Neuron (in vitro differentiated cells): Measurements from ENCODE around the gene CD59.
"Not testable (repeated sequence)": the region's sequence is repeated elsewhere in the genome, so short reads cannot be mapped to it uniquely, and the experiment has no call there.

ENCODE experiments used
- H2AFZ ChIP-seq: one replicate; pipeline ENCODE4 v1.6.1; 2013; ENCODE audit warnings: low read depth, mild to moderate bottlenecking, inconsistent platforms, low read length, moderate library complexity
- H3K27me3 ChIP-seq: one replicate; pipeline ENCODE4 v1.6.1; 2013; ENCODE audit warnings: low read length; ENCODE audit not compliant: insufficient read depth
- H3K36me3 ChIP-seq: one replicate; pipeline ENCODE4 v1.6.1; 2013; ENCODE audit warnings: low read length; ENCODE audit not compliant: insufficient read depth
- H3K4me1 ChIP-seq: one replicate; pipeline ENCODE4 v1.6.1; 2013; ENCODE audit warnings: low read length; ENCODE audit not compliant: insufficient read depth
- H3K4me3 ChIP-seq: 2 replicates; pipeline ENCODE4 v1.5.1; 2013; ENCODE audit warnings: mild to moderate bottlenecking, low read length, moderate library complexity
- H3K9me3 ChIP-seq: one replicate; pipeline ENCODE4 v1.6.1; 2013; ENCODE audit warnings: low read length

The CD59 gene

DNA sequence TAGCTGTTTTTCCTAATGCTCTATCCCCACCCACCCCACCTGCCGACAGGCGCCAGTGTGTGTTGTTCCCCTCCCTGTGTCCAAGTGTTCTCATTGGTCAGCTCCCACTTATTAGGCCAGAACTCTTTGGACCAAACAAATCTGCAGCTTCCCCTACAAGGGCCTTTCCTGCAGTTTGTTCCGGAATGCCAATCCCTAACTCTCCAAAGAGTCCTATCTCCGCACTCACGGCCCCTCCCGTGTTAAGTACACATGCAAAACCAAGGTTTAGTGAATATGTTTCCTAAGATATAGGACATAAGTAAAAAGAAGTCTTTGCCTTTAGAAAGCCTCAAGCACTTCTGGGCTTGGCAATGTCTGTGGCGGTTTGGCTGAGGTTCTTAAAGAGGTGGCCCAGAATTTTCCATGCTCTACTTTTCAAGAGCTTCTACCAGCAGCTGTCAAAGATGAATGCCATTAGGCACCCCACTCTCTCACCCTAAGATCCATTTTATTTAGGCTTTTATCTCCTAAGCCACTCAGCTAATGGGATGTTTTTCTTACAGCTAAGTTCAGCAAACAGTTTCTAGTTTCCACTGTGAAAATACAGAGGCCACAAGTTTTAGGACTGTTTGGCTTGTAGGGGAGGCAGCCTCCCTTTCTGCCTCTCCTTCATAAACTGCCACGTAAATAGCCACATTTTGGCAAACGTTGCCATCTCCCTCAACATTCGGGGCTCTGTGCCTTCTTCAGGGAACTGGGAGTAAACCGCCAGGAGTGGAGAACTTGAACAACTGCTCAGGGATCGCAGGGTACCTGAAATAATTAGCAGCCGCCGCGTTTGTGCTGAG, 1.6 kb downstream of the CD59 start:
- peak overlapping the region; percentile 64 for H2AFZ ChIP-seq
- H3K4me3 ChIP-seq, result peak overlapping the region; percentile 93
- no peaks in the 10 kb centered on the region for H3K27me3 ChIP-seq
- peaks cover 13% of the 10 kb centered on the region for H3K36me3 ChIP-seq
- H3K9me3 ChIP-seq, result no peaks in the 10 kb centered on the region
- peaks cover 10% of the 10 kb centered on the region for H3K4me1 ChIP-seq

DNA sequence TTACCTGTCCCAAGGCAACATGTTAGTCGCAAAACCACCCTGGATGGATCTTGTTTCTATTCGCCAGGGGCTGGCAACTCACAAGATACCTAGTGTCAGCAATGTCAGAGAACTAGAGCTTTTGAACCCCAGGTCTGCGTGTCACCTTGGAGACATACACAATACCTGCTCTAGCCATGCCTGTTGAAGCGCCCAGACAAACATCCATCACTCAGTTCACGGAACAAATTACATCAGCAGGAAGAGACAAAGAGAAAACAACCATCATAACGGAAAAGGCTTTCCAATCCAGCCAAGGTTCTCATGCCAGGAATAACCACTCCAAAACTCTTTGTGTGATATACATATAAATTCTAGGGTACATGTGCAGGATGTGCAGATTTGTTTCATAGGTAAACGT, 2.2 kb downstream of the CD59 start:
- H3K4me1 ChIP-seq, result peaks cover 10% of the 10 kb centered on the region
- H2AFZ ChIP-seq, result no peak overlapping the region
- no peaks in the 10 kb centered on the region for H3K9me3 ChIP-seq
- H3K27me3 ChIP-seq, result no peaks in the 10 kb centered on the region
- no peak overlapping the region for H3K4me3 ChIP-seq
- peaks cover 13% of the 10 kb centered on the region for H3K36me3 ChIP-seq

DNA sequence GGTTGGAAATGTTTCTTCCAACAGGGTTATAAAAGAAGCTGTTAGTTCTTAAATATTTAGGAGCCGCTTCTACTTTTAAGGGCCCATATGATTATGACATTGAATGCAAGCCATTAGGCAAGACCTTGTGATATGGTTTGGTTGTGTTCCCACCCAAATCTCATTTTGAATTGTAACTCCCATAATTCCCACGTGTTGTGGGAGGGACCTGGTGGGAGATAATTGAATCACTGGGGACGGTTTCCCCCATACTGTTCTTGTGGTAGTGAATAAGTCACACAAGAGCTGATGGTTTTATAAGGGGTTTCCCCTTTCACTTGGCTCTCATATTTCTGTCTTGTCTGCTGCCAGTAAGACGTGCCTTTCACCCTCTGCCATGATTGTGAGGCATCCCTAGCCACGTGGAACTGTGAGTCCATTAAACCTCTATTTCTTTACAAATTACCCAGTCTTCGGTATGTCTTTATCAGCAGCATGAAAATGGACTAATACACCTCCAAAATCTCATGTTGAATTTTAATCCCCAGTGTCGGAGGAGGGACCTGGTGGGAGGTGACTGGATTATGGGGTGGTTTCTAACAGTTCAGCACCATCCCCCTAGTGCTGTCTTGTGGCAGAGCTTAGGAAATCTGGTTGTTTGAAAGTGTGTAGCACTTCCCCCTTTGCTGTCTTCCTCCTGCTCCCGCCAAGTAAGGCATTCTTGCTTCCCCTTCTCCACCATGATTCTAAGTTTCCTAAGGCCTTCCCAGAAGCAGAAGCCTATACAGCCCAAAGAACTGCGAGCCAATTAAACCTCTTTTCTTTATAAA, 4.3 kb downstream of the CD59 start:
- H3K9me3 ChIP-seq, result no peaks in the 10 kb centered on the region
- H3K36me3 ChIP-seq, result peaks cover 13% of the 10 kb centered on the region
- no peaks in the 10 kb centered on the region for H3K27me3 ChIP-seq
- no peak overlapping the region for H3K4me3 ChIP-seq
- peaks cover 9% of the 10 kb centered on the region for H3K4me1 ChIP-seq
- H2AFZ ChIP-seq, result no peak overlapping the region

DNA sequence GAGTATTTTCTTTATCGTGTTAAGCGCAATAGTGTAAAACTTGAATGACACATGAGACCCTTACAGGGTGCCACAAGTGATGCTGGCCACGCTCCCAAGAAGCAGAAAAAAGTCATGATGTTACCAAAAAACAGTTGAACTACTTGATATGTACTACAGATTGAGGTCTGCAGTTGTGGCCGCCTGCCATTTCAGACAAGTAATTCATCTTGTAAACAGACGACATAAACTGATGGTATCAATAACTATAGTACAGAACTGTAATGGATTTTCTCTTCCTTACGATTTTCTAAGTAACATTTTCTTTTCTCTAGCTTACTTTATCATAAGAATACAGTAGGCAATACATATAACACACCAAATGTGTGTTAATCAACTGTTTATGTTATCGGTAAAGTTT, 5.5 kb downstream of the CD59 start:
- H3K9me3 ChIP-seq, result no peaks in the 10 kb centered on the region

DNA sequence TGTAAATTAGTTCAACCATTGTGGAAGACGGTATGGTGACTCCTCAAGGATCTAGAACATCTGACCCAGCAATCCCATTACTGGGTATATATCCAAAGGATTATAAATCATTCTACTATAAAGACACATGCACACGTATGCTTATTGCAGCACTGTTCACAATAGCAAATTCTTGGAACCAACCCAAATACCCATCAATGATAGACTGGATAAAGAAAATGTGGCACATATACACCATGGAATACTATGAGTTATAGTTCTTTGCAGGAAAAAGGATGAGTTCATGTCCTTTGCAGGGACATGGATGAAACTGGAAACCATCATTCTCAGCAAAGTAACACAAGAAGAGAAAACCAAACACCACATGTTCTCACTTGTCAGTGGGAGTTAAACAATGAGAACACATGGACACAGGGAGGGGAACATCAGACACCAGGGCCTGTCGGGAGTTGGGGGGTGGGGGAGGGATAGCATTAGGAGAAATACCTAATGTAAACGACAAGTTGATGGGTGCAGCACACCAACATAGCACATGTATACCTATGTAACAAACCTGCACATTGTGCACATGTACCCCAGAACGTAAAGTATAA, 7.1 kb downstream of the CD59 start:
- H3K4me1 ChIP-seq, H3K4me3 ChIP-seq, H2AFZ ChIP-seq, H3K9me3 ChIP-seq, H3K27me3 ChIP-seq: not testable (repeated sequence)
- peaks cover 13% of the 10 kb centered on the region for H3K36me3 ChIP-seq

More for the DNA sequence above, 5.5 kb downstream of the CD59 start:
- H2AFZ ChIP-seq, result no peak overlapping the region
- no peaks in the 10 kb centered on the region for H3K27me3 ChIP-seq
- no peak overlapping the region for H3K4me3 ChIP-seq
- H3K4me1 ChIP-seq, result peaks cover 6% of the 10 kb centered on the region
- H3K36me3 ChIP-seq, result peaks cover 13% of the 10 kb centered on the region

DNA sequence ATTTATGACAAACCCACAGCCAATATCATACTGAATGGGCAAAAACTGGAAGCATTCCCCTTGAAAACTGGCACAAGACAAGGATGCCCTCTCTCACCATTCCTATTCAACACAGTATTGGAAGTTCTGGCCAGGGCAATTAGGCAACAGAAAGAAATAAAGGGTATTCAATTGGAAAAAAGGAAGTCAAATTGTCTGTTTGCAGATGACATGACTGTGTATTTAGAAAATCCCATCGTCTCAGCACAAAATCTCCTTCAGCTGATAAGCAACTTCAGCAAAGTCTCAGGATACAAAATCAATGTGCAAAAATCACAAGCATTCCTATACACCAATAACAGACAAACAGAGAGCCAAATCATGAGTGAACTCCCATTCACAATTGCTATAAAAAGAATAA, 8.7 kb downstream of the CD59 start:
- H2AFZ ChIP-seq, H3K36me3 ChIP-seq, H3K9me3 ChIP-seq, H3K27me3 ChIP-seq, H3K4me3 ChIP-seq: not testable (repeated sequence)
- H3K4me1 ChIP-seq, result peaks cover 10% of the 10 kb centered on the region

DNA sequence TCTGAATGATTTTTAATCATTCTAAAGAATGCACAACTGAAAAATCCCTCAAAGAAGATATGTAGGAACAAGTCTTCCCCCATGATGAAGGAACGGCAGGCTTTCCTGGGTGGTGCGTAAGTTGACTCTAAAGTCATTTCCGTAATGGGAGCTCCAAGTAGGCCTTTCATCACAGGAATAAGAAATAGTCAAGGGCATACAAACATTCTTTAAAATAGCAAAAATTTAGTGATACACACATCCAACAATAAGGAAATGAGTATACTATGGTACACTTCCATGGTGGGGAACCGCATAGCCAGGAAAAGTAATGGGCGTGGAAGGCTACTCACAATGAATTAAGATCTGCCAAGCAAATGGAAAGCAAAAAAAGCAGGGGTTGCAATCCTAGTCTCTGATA, 10.7 kb downstream of the CD59 start:
- Histone ChIP-seq H3K36me3 (peaks cover 18% of the 10 kb centered on the region), H3K27me3 (no peaks in the 10 kb centered on the region), H3K4me3 (no peak overlapping the region), H3K4me1 (peaks cover 10% of the 10 kb centered on the region), H2AFZ (no peak overlapping the region), H3K9me3 (no peaks in the 10 kb centered on the region)

DNA sequence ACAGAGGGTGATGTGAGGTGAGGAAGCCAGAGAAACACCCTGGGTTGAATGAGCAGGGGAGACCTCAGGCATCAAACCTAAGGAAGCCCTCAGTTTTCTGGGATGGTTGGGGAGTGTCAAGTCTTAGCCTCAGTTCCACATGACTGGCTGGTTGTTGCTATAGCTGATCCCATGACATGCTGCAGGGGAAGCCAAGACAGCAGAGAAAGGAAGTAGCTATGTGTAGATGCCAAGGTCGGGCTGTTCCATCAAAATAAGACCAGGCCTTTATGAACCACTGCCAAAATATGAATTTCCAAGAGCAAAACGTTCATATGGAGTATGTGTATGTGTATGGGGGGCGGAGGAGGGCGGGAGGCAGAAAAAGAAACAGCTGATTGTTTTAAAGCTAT, 11.6 kb downstream of the CD59 start:
- no peak overlapping the region for H3K4me3 ChIP-seq
- no peak overlapping the region for H2AFZ ChIP-seq

DNA sequence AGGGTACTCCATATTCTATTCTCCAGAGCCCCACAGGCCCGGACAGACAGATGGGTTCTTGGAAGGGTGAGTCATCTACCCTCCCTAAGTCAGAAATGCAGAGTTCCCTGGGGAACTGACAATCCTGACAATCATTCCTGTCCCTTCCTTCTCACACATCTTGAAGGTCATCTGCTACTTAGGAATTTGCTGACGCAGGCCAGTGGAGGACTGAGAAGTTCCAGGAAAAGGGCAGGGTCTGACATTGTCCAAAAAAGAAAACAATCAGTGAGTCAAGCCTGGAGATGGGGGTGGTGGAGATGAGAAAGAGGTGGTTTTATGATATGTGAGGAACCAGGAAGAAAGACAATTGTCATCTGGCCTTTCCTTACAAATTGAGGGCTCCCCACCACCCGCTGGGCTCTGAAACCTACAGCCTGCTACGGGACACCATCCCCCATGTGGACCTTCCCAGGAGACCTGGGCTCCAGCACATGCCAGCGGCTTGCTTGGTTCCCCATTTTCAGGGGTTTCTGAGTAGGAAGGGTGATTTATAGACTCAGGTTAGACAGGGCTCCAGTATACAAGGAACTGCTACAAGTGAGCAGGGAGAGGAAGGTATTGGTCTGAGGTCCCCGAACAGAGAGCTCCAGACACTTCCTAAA, 12.9 kb downstream of the CD59 start:
- no peaks in the 10 kb centered on the region for H3K27me3 ChIP-seq
- H2AFZ ChIP-seq, result no peak overlapping the region
- H3K4me1 ChIP-seq, result peaks cover 10% of the 10 kb centered on the region
- H3K9me3 ChIP-seq, result no peaks in the 10 kb centered on the region
- peaks cover 23% of the 10 kb centered on the region for H3K36me3 ChIP-seq
- no peak overlapping the region for H3K4me3 ChIP-seq

More for the DNA sequence above, 11.6 kb downstream of the CD59 start:
- Histone ChIP-seq H3K9me3 (no peaks in the 10 kb centered on the region), H3K36me3 (peaks cover 21% of the 10 kb centered on the region), H3K4me1 (peaks cover 10% of the 10 kb centered on the region), H3K27me3 (no peaks in the 10 kb centered on the region)

DNA sequence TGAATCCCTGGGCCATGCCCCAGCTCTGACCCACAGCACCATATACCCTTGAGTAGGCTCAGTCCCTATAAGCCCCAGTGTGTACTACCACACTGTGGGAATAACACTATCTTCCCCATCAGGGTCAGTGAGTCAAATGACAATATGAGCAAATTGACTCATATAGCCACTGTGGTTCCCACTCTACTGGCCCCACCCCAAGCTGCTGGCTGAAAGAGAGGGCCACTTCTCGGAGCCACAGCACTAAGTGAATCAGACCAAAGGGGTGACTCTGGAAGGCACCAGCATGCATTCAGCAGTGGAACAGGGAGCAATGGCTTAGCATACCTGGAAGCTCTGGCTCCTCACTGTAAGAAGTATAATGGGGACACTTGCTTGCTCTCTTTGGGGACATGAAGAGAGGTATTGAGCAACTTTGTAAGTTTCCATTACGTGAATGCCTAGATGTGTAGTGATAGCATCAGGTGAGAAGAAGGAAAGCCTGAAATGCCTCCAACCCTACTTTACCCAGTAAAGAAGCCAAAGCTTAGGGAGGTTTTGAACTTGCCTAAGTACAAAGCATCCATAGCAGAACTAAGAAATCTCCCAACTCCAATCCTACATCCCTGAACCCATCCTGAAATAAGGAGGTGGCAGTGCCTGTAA, 13.5 kb downstream of the CD59 start:
- Histone ChIP-seq H3K9me3 (no peaks in the 10 kb centered on the region), H3K4me3 (no peak overlapping the region), H3K27me3 (no peaks in the 10 kb centered on the region), H3K36me3 (peaks cover 23% of the 10 kb centered on the region), H3K4me1 (peaks cover 10% of the 10 kb centered on the region), H2AFZ (no peak overlapping the region)

DNA sequence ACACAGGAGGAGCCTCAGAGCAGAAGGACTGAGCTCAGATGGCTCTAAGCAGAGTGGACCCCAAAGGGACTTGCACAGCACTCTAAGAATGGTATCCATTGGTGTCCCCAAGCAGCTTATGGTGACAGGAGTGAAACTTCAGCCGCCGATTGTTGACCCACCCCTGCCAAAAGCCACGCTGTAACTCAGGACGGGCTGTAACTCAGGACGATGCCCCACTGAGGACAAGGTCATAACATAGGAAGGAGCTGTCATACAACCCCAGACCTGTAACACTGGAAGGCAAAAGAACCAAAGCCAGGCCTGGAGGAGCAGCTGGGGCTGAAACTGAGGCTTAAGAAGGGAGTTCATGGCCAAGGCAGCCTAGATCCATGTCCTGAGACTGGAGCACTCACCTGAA, 14.2 kb downstream of the CD59 start:
- Histone ChIP-seq H3K27me3 (no peaks in the 10 kb centered on the region), H3K36me3 (peaks cover 30% of the 10 kb centered on the region), H3K4me3 (no peak overlapping the region), H3K9me3 (no peaks in the 10 kb centered on the region), H2AFZ (no peak overlapping the region), H3K4me1 (peaks cover 10% of the 10 kb centered on the region)

DNA sequence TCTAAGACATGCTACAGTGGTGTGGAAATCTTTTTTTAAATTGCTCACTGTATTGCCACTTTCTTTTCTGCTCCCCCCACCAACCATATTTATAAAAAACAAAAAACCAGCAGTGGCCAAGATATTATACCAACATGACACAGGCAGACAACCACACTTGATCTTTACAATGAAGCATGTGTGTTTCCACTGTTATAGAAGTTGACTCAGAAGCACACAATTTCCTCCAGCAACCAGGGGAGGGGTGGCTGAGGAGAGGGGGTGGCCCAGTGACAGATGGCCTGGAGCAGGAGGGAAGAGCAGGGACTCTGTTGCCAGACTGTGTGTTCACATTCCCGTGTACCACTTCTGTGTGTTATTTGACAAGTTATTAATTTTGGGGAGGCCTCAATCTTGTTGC, 14.8 kb downstream of the CD59 start:
- no peak overlapping the region for H2AFZ ChIP-seq
- H3K9me3 ChIP-seq, result no peaks in the 10 kb centered on the region
- peaks cover 10% of the 10 kb centered on the region for H3K4me1 ChIP-seq
- H3K36me3 ChIP-seq, result peaks cover 34% of the 10 kb centered on the region
- H3K4me3 ChIP-seq, result no peak overlapping the region
- no peaks in the 10 kb centered on the region for H3K27me3 ChIP-seq
